CMK (cell line): ENCODE measurements around the gene ELOVL4.

Experiments used
- DNase-seq: peaks from one replicate; pipeline ENCODE4 v3.0.0-alpha.2; 2010; ENCODE audit warnings: low read depth

ELOVL4 gene

GRCh38 chr6:79947191-79948186 is at the start of gene ELOVL4:
Gene ELOVL4 (minus strand): TSS chr6:79947553. CDS start chr6:79947279, 274 bp downstream.
- DNase-seq: no peak

GRCh38 chr6:79993911-79994309 is 46.6 kb upstream of the ELOVL4 start:
- DNase-seq: no peak

DNA sequence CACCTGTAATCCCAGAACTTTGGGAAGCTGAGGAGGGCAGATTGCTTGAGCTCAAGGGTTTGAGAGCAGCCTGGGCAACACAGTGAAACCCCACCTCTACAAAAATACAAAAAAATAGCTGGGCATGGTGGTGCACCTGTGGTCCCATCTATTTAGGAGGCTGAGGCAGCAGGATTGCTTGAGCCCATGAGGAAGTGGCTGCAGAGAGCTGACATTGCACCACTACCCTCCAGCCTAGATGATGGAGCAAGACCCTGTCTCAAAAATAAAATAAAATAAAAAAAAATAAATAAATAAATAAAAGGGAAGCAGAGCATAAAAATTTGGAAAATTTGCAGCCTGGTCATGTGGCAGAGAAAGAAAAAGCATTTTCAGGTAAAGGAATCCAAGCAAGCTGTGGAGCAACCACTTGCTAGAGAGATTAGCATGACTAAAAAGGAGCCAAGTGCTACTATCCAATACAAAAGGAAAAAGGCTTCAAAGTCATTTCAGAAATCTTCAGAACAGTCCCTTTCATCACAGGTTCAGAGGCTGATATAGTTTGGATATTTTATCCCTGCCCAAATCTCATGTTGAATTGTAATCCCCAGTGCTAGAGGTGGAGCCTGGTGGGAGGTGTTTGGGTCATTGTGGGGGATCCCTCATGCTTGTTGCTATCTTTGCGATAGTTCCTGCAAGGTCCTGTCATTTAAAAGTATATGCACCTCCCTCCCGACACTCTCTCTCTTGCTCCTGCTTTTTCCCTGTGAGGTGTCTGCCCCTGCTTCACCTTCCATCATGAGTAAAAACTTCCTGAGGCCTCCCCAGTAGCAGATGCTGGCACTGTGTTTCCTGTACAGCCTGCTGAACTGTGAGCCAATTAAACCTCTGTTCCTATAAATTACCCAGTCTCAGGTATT is 45.9 kb upstream of the ELOVL4 start:
- DNase-seq: no peak

GRCh38 chr6:79989641-79990040 is 42.3 kb upstream of the ELOVL4 start:
- DNase-seq: no peak

DNA sequence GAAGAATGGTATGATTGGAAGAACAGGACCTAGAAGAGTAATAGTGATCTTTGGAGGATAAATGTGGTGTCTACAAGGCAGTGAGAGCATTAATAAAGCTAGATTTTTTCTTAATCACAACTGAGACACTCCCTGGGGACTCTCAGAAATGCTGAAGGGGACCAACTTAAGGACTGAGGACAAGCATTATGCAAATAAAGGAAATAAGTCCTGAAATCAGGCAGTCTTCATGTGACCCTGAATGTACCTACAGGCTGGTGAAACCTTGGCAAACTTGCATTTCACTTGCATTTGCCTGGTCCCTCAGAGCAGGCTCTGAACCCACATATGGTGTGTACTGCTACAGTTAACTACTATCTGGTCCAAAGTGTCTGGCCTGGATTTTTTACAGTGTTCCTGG is 37.8 kb upstream of the ELOVL4 start:
- no peak for DNase-seq

DNA sequence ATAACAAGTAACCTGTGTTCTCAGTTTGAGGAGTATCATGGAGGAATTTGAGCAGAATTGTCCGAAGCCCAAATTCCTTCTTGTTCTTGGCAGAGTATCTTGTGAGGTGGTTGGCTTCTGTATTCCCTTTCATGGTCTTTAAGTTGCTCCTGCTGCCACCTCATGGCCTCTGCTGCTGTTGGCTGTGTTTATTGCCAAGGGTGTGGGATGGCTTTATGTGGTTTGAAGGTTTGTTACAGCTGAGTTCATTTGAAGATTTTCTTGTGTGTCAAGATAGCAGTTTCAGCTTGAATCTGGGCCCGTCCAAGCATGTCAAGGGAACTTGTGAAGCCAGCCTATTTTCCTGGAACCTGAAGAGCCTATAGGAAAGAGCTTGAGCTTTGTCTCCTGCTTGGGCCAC is 36.9 kb upstream of the ELOVL4 start:
- DNase-seq: no peak

GRCh38 chr6:79981652-79982051 is 34.3 kb upstream of the ELOVL4 start:
- no peak for DNase-seq

- DNase-seq: no peak
Measured at GRCh38 chr6:79971193-79971592, 23.8 kb upstream of the ELOVL4 start.

GRCh38 chr6:79969784-79970183 is 22.4 kb upstream of the ELOVL4 start:
- no peak for DNase-seq

DNA sequence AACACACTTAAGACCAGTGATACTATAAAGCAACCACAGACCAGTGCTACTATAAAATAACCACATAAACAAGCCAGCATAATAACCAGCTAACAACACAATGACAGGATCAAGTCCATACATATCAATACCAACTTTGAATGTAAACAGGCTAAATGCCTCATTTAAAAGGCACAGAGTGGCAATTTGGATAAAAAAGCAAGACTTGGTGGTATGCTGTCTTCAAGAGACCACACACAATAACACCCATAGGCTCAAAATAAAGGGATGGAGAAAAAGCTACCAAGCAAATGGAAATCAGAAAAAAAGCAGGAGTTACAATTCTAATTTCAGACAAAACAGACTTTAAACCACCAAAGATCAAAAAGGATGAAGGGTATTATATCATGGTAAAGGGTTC is 19.8 kb upstream of the ELOVL4 start:
- no peak for DNase-seq

DNA sequence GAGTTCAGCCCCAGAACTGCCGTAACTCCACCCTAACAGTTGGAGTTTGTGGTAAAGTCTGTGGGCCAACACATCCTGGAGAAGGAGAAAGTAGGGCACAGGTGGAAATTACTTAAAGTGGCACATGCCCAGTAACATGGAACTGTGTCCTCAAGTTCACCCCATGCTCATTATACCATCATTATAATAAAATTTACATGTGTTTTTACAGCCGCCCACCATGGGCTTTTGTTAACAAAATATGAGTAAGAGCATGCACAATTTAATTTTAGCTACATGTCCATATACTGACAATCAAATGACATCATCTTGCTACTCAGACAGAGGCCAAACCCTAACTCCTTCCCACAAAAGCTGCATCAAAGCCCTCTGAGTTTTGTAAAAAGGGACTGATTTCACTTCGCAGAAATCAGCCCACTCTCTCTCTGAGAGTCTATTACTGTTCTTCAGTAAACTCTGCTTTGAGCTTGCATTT is 17.3 kb upstream of the ELOVL4 start:
- DNase-seq: no peak

DNA sequence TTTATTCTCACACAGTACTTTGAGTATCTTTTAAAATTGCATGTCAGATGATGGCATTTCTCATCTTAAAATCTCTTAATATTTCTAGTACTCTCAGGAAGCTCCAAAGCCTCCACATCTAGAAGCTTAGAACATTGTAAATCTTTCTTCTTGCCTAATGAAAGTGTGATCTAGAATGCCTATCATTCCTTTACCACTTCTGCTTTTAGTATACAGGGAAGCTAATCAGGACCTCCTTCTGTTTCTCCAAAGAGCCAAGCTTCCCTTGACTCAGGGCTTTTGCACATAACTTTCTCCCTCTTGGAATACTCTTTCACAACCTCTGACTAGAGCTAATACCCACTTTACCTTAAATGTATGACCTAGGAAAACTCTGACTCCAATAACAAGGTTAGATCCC is 7.5 kb upstream of the ELOVL4 start:
- DNase-seq: no peak

GRCh38 chr6:79949233-79949632 is 1.9 kb upstream of the ELOVL4 start:
- peak; percentile 29 for DNase-seq

GRCh38 chr6:79946272-79947190 is 822 bp downstream of the ELOVL4 start:
- DNase-seq: no peak

GRCh38 chr6:79943133-79943532 is 4.2 kb downstream of the ELOVL4 start:
- DNase-seq: no peak

DNA sequence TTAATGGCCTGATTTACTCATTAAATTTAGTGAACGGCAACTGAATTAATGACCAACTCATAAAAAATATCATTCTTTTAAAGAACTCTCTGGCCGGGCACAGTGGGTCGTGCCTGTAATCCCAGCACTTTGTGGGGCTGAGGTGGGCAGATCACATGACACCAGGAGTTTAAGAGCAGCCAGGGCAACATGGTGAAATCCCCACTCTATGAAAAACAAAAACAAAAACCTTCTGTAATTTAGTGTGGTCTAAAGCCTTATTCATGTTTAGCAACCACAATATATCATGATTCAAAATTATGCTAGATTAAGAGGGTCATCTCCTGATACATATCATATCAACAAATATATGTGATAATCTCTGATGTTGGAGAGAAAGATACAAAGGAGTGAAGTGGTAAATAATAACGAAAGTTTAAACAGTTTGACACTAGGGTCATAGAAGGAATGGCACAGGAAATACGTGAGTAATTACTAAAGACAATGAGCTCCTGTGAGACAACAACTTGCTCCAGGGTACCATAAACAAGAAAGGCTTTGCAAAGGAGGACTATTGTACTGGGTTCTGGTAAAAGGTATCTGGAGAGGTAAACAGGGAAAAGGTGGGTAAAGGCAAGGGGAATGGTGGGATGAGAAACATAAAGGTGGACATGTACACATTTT is 5.7 kb downstream of the ELOVL4 start:
- no peak for DNase-seq

- no peak for DNase-seq
Measured at GRCh38 chr6:79928478-79928998, 18.8 kb downstream of the ELOVL4 start.

DNA sequence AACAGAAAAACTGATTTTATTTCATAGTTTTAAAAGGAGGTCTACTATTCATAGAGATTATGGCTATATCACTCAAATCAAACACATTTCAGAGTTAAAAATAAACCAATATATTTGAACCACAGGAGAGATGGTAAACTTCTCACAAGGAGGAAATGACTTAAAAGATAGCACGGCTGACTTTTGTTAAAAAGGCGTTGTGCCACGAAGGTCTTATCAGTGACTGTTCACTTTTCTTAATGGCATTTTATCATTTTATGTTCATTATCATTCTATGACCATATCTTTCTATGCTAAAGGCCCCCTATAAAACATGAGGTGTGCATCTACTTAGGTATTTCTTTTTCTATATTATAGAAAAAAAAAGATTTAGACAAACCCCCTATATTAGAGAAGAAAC is 19.6 kb downstream of the ELOVL4 start:
- no peak for DNase-seq

- DNase-seq: no peak
Measured at GRCh38 chr6:79923270-79923669, 24.1 kb downstream of the ELOVL4 start.

DNA sequence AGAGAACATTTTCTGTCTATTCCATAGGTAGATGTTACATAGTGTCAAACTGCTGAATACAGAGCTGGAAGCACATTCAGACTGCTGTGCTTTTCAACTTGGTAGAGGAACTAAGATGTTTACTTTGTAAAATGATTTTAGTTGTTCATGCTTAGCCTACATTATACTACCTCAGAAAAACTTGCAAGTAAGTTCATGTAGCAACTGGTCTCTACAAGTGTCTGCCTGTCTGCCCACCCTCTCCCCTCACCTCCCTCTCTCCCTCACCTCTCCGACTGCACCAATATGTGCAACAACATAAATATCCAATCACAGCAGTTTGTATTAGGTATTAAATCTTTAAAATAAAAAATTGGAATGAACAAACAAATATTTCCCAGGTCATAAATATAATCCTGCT is 25.3 kb downstream of the ELOVL4 start:
- no peak for DNase-seq

DNA sequence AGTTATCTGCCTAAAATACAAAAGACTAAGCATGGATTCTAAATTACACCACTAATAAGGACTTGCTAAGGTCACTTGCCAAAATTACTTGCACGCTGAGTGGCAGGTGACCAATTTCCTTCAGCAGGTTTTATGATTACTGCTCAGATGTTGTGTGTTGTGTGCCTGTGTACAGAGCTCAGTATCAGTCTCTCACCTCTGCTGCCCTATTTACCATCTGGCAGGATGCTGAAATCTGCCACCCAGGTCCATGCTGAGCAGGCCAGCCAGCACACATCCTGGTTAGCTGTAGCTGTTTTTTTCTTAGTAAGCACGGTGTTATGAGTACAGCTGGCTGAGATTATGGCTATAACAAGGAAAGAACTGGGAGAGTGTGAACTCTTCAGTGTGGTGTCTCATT is 34.0 kb downstream of the ELOVL4 start:
- no peak for DNase-seq
